ENCODE data around the gene STRIP2. TPM values are rescaled to one million over a fixed set of nuclear protein-coding genes. Genes with fewer than 3 reads are reported as not detected.

The STRIP2 gene
- total and polyA plus RNA-seq, 9 of the 15 experiments (the other 6 are each of a cell fraction or from before 2014, with no cell fraction given) = 10.1 to 81.8 (median 42.3) TPM

GRCh38 chr7:129438839-129439651, 4.8 kb downstream of the STRIP2 start (continued):
- TF ChIP-seq, protein P1, sequence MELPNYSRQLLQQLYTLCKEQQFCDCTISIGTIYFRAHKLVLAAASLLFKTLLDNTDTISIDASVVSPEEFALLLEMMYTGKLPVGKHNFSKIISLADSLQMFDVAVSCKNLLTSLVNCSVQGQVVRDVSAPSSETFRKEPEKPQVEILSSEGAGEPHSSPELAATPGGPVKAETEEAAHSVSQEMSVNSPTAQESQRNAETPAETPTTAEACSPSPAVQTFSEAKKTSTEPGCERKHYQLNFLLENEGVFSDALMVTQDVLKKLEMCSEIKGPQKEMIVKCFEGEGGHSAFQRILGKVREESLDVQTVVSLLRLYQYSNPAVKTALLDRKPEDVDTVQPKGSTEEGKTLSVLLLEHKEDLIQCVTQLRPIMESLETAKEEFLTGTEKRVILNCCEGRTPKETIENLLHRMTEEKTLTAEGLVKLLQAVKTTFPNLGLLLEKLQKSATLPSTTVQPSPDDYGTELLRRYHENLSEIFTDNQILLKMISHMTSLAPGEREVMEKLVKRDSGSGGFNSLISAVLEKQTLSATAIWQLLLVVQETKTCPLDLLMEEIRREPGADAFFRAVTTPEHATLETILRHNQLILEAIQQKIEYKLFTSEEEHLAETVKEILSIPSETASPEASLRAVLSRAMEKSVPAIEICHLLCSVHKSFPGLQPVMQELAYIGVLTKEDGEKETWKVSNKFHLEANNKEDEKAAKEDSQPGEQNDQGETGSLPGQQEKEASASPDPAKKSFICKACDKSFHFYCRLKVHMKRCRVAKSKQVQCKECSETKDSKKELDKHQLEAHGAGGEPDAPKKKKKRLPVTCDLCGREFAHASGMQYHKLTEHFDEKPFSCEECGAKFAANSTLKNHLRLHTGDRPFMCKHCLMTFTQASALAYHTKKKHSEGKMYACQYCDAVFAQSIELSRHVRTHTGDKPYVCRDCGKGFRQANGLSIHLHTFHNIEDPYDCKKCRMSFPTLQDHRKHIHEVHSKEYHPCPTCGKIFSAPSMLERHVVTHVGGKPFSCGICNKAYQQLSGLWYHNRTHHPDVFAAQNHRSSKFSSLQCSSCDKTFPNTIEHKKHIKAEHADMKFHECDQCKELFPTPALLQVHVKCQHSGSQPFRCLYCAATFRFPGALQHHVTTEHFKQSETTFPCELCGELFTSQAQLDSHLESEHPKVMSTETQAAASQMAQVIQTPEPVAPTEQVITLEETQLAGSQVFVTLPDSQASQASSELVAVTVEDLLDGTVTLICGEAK (IDR thresholded peaks at IDR 0.05) = 0 out of 2 replicates have a peak, but pooled peaks have one; percentile 31
- TF ChIP-seq, protein P1 (CRISPR knock-in tag; IDR thresholded peaks at IDR 0.05) = no peak
- TF ChIP-seq ZNF766 (CRISPR knock-in tag; conservative IDR thresholded peaks at IDR 0.05) = peak; percentile 94
- TF ChIP-seq KDM5B (IDR thresholded peaks at IDR 0.05; ENCODE audit: insufficient replicate concordance, low read depth, low read length) = peak; percentile 61
- TF ChIP-seq MGA (IDR thresholded peaks at IDR 0.05) = peak; percentile 22; the same call in 1 of the 2 replicates

All from K562 (cell line).